HepG2 (cell line): ENCODE results near the gene LIME1. TPM values are rescaled to one million over a fixed set of nuclear protein-coding genes. Genes with fewer than 3 reads are reported as not detected.
A peak's percentile ranks its signal among the peaks of the same experiment; 100 is the strongest.

Source experiments
- BHLHE40 ChIP-seq: IDR thresholded peaks from 2 replicates; pipeline ENCODE4 v1.6.1; 2011; ENCODE audit warnings: low read length, improper control_type of control experiment
- TBL1XR1 ChIP-seq: fragments of 150-350 bp; IDR thresholded peaks from 2 replicates; pipeline ENCODE4 v1.6.1; 2014; ENCODE audit warnings: borderline replicate concordance, low read length; ENCODE audit not compliant: partially characterized antibody
- TOE1 ChIP-seq: sonication (generic); formaldehyde crosslinking; IDR thresholded peaks from 2 replicates; pipeline ENCODE4 v1.4.0; 2020; ENCODE audit warnings: mild to moderate bottlenecking, missing genetic modification reagents
- ZFP62 ChIP-seq: sonication (generic); formaldehyde crosslinking; IDR thresholded peaks from 2 replicates; pipeline ENCODE4 v1.4.0; 2020; ENCODE audit warnings: missing genetic modification reagents
- ZIK1 ChIP-seq: sonication (generic); formaldehyde crosslinking; IDR thresholded peaks from 2 replicates; pipeline ENCODE4 v1.5.0; 2020; ENCODE audit warnings: mild to moderate bottlenecking, low read depth, missing genetic modification reagents, borderline replicate concordance
- ZNF251 ChIP-seq: sonication (generic); formaldehyde crosslinking; IDR thresholded peaks from 2 replicates; pipeline ENCODE4 v1.9.0; 2021; ENCODE audit warnings: mild to moderate bottlenecking, missing genetic modification reagents
- ZNF331 ChIP-seq: sonication (generic); formaldehyde crosslinking; IDR thresholded peaks from 2 replicates; pipeline ENCODE4 v1.4.0; 2020; ENCODE audit warnings: missing genetic modification reagents
- ZNF333 ChIP-seq: sonication (generic); formaldehyde crosslinking; IDR thresholded peaks from 2 replicates; pipeline ENCODE4 v1.4.0; 2020; ENCODE audit warnings: mild to moderate bottlenecking, missing genetic modification reagents, borderline replicate concordance
- ZNF547 ChIP-seq: sonication (generic); formaldehyde crosslinking; IDR thresholded peaks from 2 replicates; pipeline ENCODE4 v1.5.1; 2020; ENCODE audit warnings: mild to moderate bottlenecking, missing genetic modification reagents
- polyA plus RNA-seq, 8 experiments: library from polyadenylated mRNA; depleted of rRNA in 3 of 8; stranded (reverse) in 7 of 8; unstranded in 1 of 8; fragments of >200 nt; fragmentation: Illumina TruSeq in 4 of 8; extraction: Trizol in 4 of 8; gene quantifications; 2 replicates each; pipeline versions ENCODE4 v1.2.1 to v1.2.3, GENCODE V29; 2011 to 2016; ENCODE audit warnings: low read depth in 4 of 8, missing spikeins in 1 of 8, mixed read lengths in 1 of 8; ENCODE audit not compliant: insufficient read depth in 1 of 8
- total RNA-seq, 5 experiments: library from RNA; depleted of rRNA; stranded (reverse); fragments of >200 nt; fragmentation: Illumina TruSeq; extraction: Trizol; gene quantifications; 2 replicates each; pipeline ENCODE4 v1.2.3, GENCODE V29; 2016; ENCODE audit warnings: low read depth in 1 of 5
- TF ChIP-seq, protein P1 (sequence below): IDR thresholded peaks from 2 replicates; pipeline ENCODE4 v1.4.0; 2020; ENCODE audit warnings: mild to moderate bottlenecking, missing genetic modification reagents
- TF ChIP-seq, protein P2 (sequence below): sonication (generic); formaldehyde crosslinking; IDR thresholded peaks from 2 replicates; pipeline ENCODE4 v1.4.0; 2020; ENCODE audit warnings: missing genetic modification reagents, borderline replicate concordance
- TF ChIP-seq, protein P3 (sequence below): sonication (generic); formaldehyde crosslinking; IDR thresholded peaks from 2 replicates; pipeline ENCODE4 v1.4.0; 2020; ENCODE audit warnings: missing genetic modification reagents, borderline replicate concordance
- TF ChIP-seq, protein P4 (sequence below): sonication (generic); formaldehyde crosslinking; IDR thresholded peaks from 2 replicates; pipeline ENCODE4 v1.5.0; 2020; ENCODE audit warnings: mild to moderate bottlenecking, missing genetic modification reagents, borderline replicate concordance

Gene LIME1
- total and polyA plus RNA-seq, 2 of the 13 experiments (the other 11 are each of a cell fraction or from before 2014, with no cell fraction given), result 13.0 to 61.5 TPM

DNA sequence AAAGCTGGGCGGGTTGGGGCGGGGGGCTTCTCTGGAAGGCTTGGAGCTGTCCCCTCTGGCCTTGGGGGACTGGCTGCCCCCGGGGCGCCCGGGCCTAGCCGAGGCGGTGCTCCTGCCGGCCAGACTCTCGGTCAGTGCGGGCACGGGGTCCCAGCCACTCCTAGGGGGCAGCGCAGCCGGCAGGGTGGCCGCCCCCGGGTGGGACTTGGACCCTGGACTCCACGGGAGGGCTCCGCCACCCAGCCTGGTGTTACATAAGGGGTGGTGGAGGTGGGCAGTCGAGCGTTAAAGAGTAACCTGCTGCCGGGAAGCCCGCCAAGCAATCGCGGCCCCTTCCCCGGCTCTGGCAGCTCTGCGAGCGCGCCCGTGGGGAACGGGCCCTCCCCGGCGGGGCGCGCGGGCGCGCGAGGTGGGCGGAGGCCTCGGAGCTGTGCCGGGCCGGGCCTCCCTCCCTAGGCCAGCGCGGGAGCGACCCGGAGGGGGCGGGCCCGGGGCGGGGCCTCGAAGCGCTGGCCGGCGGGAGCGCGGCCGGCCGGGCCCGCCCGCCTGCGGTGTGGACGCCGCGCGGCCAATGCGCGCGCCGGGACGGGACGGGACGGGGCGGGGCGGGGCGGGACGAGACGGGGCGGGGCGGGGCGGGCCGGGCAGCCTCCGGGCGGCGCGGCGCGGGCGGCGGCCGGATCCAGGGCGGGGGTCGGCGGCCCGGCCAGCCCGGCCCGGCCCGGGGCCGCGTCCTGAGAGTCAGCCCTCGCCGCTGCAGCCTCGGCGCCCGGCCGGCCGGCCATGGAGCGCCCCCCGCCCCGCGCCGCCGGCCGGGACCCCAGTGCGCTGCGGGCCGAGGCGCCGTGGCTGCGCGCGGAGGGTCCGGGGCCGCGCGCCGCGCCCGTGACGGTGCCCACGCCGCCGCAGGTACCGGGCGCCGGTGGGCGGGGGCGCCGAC is 2.9 kb downstream of the LIME1 start, which contains the start of gene SLC2A4RG (continued):
- TF ChIP-seq ZNF251 (CRISPR knock-in tag) (no peak), ZIK1 (CRISPR knock-in tag) (no peak; the same call in 1 of the 2 replicates), ZNF333 (CRISPR knock-in tag) (no peak; the same call in 1 of the 2 replicates), TOE1 (CRISPR knock-in tag) (peak; percentile 49; the same call in 1 of the 2 replicates), TBL1XR1 (peak; percentile 81), ZNF547 (CRISPR knock-in tag) (no peak), ZFP62 (CRISPR knock-in tag) (no peak), BHLHE40 (0 out of 2 replicates have a peak, but pooled peaks have one; percentile 30), ZNF331 (CRISPR knock-in tag) (peak; percentile 97)
- TF ChIP-seq, protein P1, sequence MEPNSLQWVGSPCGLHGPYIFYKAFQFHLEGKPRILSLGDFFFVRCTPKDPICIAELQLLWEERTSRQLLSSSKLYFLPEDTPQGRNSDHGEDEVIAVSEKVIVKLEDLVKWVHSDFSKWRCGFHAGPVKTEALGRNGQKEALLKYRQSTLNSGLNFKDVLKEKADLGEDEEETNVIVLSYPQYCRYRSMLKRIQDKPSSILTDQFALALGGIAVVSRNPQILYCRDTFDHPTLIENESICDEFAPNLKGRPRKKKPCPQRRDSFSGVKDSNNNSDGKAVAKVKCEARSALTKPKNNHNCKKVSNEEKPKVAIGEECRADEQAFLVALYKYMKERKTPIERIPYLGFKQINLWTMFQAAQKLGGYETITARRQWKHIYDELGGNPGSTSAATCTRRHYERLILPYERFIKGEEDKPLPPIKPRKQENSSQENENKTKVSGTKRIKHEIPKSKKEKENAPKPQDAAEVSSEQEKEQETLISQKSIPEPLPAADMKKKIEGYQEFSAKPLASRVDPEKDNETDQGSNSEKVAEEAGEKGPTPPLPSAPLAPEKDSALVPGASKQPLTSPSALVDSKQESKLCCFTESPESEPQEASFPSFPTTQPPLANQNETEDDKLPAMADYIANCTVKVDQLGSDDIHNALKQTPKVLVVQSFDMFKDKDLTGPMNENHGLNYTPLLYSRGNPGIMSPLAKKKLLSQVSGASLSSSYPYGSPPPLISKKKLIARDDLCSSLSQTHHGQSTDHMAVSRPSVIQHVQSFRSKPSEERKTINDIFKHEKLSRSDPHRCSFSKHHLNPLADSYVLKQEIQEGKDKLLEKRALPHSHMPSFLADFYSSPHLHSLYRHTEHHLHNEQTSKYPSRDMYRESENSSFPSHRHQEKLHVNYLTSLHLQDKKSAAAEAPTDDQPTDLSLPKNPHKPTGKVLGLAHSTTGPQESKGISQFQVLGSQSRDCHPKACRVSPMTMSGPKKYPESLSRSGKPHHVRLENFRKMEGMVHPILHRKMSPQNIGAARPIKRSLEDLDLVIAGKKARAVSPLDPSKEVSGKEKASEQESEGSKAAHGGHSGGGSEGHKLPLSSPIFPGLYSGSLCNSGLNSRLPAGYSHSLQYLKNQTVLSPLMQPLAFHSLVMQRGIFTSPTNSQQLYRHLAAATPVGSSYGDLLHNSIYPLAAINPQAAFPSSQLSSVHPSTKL (CRISPR knock-in tag), result peak; percentile 81
- TF ChIP-seq, protein P2, sequence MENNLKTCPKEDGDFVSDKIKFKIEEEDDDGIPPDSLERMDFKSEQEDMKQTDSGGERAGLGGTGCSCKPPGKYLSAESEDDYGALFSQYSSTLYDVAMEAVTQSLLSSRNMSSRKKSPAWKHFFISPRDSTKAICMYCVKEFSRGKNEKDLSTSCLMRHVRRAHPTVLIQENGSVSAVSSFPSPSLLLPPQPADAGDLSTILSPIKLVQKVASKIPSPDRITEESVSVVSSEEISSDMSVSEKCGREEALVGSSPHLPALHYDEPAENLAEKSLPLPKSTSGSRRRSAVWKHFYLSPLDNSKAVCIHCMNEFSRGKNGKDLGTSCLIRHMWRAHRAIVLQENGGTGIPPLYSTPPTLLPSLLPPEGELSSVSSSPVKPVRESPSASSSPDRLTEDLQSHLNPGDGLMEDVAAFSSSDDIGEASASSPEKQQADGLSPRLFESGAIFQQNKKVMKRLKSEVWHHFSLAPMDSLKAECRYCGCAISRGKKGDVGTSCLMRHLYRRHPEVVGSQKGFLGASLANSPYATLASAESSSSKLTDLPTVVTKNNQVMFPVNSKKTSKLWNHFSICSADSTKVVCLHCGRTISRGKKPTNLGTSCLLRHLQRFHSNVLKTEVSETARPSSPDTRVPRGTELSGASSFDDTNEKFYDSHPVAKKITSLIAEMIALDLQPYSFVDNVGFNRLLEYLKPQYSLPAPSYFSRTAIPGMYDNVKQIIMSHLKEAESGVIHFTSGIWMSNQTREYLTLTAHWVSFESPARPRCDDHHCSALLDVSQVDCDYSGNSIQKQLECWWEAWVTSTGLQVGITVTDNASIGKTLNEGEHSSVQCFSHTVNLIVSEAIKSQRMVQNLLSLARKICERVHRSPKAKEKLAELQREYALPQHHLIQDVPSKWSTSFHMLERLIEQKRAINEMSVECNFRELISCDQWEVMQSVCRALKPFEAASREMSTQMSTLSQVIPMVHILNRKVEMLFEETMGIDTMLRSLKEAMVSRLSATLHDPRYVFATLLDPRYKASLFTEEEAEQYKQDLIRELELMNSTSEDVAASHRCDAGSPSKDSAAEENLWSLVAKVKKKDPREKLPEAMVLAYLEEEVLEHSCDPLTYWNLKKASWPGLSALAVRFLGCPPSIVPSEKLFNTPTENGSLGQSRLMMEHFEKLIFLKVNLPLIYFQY (CRISPR knock-in tag), result peak; percentile 87
- TF ChIP-seq, protein P3, sequence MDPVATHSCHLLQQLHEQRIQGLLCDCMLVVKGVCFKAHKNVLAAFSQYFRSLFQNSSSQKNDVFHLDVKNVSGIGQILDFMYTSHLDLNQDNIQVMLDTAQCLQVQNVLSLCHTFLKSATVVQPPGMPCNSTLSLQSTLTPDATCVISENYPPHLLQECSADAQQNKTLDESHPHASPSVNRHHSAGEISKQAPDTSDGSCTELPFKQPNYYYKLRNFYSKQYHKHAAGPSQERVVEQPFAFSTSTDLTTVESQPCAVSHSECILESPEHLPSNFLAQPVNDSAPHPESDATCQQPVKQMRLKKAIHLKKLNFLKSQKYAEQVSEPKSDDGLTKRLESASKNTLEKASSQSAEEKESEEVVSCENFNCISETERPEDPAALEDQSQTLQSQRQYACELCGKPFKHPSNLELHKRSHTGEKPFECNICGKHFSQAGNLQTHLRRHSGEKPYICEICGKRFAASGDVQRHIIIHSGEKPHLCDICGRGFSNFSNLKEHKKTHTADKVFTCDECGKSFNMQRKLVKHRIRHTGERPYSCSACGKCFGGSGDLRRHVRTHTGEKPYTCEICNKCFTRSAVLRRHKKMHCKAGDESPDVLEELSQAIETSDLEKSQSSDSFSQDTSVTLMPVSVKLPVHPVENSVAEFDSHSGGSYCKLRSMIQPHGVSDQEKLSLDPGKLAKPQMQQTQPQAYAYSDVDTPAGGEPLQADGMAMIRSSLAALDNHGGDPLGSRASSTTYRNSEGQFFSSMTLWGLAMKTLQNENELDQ (CRISPR knock-in tag), result peak; percentile 87; the same call in 1 of the 2 replicates
- TF ChIP-seq, protein P4, sequence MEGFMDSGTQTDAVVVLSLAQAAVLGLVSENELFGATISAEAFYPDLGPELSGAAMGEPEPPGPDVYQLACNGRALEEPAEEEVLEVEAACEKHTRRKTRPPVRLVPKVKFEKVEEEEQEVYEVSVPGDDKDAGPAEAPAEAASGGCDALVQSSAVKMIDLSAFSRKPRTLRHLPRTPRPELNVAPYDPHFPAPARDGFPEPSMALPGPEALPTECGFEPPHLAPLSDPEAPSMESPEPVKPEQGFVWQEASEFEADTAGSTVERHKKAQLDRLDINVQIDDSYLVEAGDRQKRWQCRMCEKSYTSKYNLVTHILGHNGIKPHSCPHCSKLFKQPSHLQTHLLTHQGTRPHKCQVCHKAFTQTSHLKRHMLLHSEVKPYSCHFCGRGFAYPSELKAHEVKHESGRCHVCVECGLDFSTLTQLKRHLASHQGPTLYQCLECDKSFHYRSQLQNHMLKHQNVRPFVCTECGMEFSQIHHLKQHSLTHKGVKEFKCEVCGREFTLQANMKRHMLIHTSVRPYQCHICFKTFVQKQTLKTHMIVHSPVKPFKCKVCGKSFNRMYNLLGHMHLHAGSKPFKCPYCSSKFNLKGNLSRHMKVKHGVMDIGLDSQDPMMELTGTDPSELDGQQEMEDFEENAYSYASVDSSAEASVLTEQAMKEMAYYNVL (CRISPR knock-in tag), result peak; percentile 30; the same call in 1 of the 2 replicates
